B cell (primary cell): ENCODE results near the gene CTXND1.

Experiments used
- EZH2 ChIP-seq: IDR thresholded peaks from 2 replicates; pipeline ENCODE4 v1.6.1; 2012; ENCODE audit warnings: borderline replicate concordance, low read depth, mild to moderate bottlenecking, moderate library complexity, low read length; ENCODE audit not compliant: insufficient read depth, poor library complexity, severe bottlenecking
- TF ChIP-seq, protein P1 (sequence below): fragments of 200-600 bp; IDR thresholded peaks from one replicate; pipeline ENCODE4 v1.8.0; 2022; ENCODE audit warnings: antibody characterized with exemption, mild to moderate bottlenecking

DNA sequence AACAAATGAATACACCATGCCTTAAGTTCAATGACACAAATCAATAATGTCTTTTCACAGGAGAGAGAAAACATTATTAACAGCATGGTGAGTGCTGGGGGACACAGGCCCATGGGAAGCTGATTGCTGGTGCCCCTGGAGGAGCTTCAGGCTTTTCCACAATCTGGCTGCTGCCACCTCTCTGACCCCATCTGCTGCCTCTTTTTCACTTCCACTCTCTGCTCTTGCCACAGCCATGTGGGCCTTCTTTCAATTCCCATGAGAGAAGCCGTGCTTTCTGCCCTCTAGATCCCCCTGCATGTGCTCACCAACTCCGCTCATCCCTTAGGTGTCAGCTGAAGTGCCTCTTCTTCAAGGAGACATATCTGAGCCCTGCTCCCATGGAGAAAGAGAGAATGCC is 21.0 kb upstream of the CTXND1 start:
- no peak for TF ChIP-seq EZH2
- TF ChIP-seq, protein P1, sequence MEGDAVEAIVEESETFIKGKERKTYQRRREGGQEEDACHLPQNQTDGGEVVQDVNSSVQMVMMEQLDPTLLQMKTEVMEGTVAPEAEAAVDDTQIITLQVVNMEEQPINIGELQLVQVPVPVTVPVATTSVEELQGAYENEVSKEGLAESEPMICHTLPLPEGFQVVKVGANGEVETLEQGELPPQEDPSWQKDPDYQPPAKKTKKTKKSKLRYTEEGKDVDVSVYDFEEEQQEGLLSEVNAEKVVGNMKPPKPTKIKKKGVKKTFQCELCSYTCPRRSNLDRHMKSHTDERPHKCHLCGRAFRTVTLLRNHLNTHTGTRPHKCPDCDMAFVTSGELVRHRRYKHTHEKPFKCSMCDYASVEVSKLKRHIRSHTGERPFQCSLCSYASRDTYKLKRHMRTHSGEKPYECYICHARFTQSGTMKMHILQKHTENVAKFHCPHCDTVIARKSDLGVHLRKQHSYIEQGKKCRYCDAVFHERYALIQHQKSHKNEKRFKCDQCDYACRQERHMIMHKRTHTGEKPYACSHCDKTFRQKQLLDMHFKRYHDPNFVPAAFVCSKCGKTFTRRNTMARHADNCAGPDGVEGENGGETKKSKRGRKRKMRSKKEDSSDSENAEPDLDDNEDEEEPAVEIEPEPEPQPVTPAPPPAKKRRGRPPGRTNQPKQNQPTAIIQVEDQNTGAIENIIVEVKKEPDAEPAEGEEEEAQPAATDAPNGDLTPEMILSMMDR, result no peak
